Measurements from ENCODE around the gene ADGRA3. TPM values are rescaled to one million over a fixed set of nuclear protein-coding genes. Genes with fewer than 3 reads are reported as not detected.
A peak's percentile ranks its signal among the peaks of the same experiment; 100 is the strongest.

The ADGRA3 gene
- not detected in 2 replicates for total RNA-seq (2014; rRNA removed; shearing (Covaris generic))
- not detected in 2 replicates for total RNA-seq (2022)
- Bru-seq, nascent RNA: percentile 12 among the genes with signal in this experiment
- percentile 5 among the genes with signal in this experiment for BruChase-seq, experiment 1, labeled RNA remaining after a 6-hour chase
- percentile 13 among the genes with signal in this experiment for BruChase-seq, experiment 2, labeled RNA remaining after a 2-hour chase
- long read RNA-seq, partial matches to known transcripts: 0 of 1 reads
- long read RNA-seq, other reads (novel, unspliced or antisense): 1 of 1 reads

- DNase-seq (ENCODE audit: low spot score): no peak
- Histone ChIP-seq H4K20me1 (ENCODE audit: insufficient read depth, low read length) (no peaks in the 10 kb centered on the region), H3K79me2 (ENCODE audit: insufficient read depth, low read depth, low read length) (no peaks in the 10 kb centered on the region), H3K27ac (ENCODE audit: low read depth, low read length, poor library complexity, severe bottlenecking) (no peak within 1 kb of the TSS), H3K4me1 (ENCODE audit: insufficient read depth, low read length, poor library complexity, severe bottlenecking) (no peaks in the 10 kb centered on the region), H3K4me2 (ENCODE audit: low read length) (no peak within 1 kb of the TSS), H3K36me3 (ENCODE audit: insufficient read depth, low read length) (no peaks in the 10 kb centered on the region), H2AFZ (ENCODE audit: low read length) (no peak within 1 kb of the TSS), H3K9me2 (ENCODE audit: insufficient read depth, low read length) (no peaks in the 10 kb centered on the region), H3K4me3 (ENCODE audit: low read depth, low read length, poor library complexity, severe bottlenecking) (no peak within 1 kb of the TSS), H3K9me3 (ENCODE audit: low read length) (no peaks in the 10 kb centered on the region)
- ChIA-PET POLR2A (no interaction called here), CTCF (ENCODE audit: unreplicated experiment) (no interaction called here)
- intact Hi-C loops (cut with micrococcal nuclease; ENCODE audit: unreplicated experiment): no loop called here
- BruUV-seq (replicated peaks): no TSS peak
- no peak for TF ChIP-seq EZH2phosphoT487 (IDR thresholded peaks at IDR 0.05; ENCODE audit: borderline replicate concordance, low read depth, low read length)
Observed at GRCh38 chr4:22515888-22516541, at the start of gene ADGRA3. Gene ADGRA3, minus strand, starts transcription at chr4:22516066. Its CDS starts 282 bp downstream, at chr4:22515784.

- TF ChIP-seq CTCF (conservative IDR thresholded peaks at IDR 0.05; ENCODE audit: low read length): no peak
- no peak for TF ChIP-seq EZH2phosphoT487 (IDR thresholded peaks at IDR 0.05; ENCODE audit: borderline replicate concordance, low read depth, low read length)
- Histone ChIP-seq H3K9me2 (ENCODE audit: insufficient read depth, low read length) (no peaks in the 10 kb centered on the region), H3K4me2 (ENCODE audit: low read length) (no peak overlapping the region), H4K20me1 (ENCODE audit: insufficient read depth, low read length) (no peaks in the 10 kb centered on the region), H3K4me1 (ENCODE audit: insufficient read depth, low read length, poor library complexity, severe bottlenecking) (no peaks in the 10 kb centered on the region), H3K4me3 (ENCODE audit: low read depth, low read length, poor library complexity, severe bottlenecking) (no peak overlapping the region), H3K27ac (ENCODE audit: low read depth, low read length, poor library complexity, severe bottlenecking) (no peak overlapping the region), H3K79me2 (ENCODE audit: insufficient read depth, low read depth, low read length) (no peaks in the 10 kb centered on the region), H3K36me3 (ENCODE audit: insufficient read depth, low read length) (no peaks in the 10 kb centered on the region), H2AFZ (ENCODE audit: low read length) (no peak overlapping the region), H3K9me3 (ENCODE audit: low read length) (no peaks in the 10 kb centered on the region)
- ChIA-PET POLR2A (interaction anchor here (0.5 kb wide), 1 partner anchor 18 kb away, joined by 4 read pairs; no protein-coding TSS in a partner anchor), CTCF (ENCODE audit: unreplicated experiment) (no interaction called here)
- intact Hi-C loops (cut with micrococcal nuclease; ENCODE audit: unreplicated experiment): no loop called here
- no TSS peak for BruUV-seq (replicated peaks)
- DNase-seq (ENCODE audit: low spot score): no peak
Observed at GRCh38 chr4:22556495-22556894, 40.6 kb upstream of the ADGRA3 start.

- Histone ChIP-seq H4K20me1 (ENCODE audit: insufficient read depth, low read length) (no peaks in the 10 kb centered on the region), H3K9me2 (ENCODE audit: insufficient read depth, low read length) (no peaks in the 10 kb centered on the region), H2AFZ (ENCODE audit: low read length) (no peak overlapping the region), H3K79me2 (ENCODE audit: insufficient read depth, low read depth, low read length) (no peaks in the 10 kb centered on the region), H3K4me3 (ENCODE audit: low read depth, low read length, poor library complexity, severe bottlenecking) (no peak overlapping the region), H3K36me3 (ENCODE audit: insufficient read depth, low read length) (no peaks in the 10 kb centered on the region), H3K4me1 (ENCODE audit: insufficient read depth, low read length, poor library complexity, severe bottlenecking) (no peaks in the 10 kb centered on the region), H3K9me3 (ENCODE audit: low read length) (no peaks in the 10 kb centered on the region), H3K4me2 (ENCODE audit: low read length) (no peak overlapping the region), H3K27ac (ENCODE audit: low read depth, low read length, poor library complexity, severe bottlenecking) (no peak overlapping the region)
- POLR2A ChIA-PET: no interaction called here
- no peak for DNase-seq (ENCODE audit: low spot score)
- TF ChIP-seq EZH2phosphoT487 (IDR thresholded peaks at IDR 0.05; ENCODE audit: borderline replicate concordance, low read depth, low read length): no peak
- TF ChIP-seq CTCF (conservative IDR thresholded peaks at IDR 0.05; ENCODE audit: low read length): no peak
- CTCF ChIA-PET (ENCODE audit: unreplicated experiment): no interaction called here
- BruUV-seq (replicated peaks): no TSS peak
- intact Hi-C loops (cut with micrococcal nuclease; ENCODE audit: unreplicated experiment): no loop called here
Observed at GRCh38 chr4:22554670-22555069, 38.8 kb upstream of the ADGRA3 start.

All from OCI-LY7 (cell line).